Activated CD8-positive, alpha-beta T cell treated with anti-CD3 and anti-CD28 coated beads for 36 hours (primary cell): ENCODE results near the gene NKAIN2. TPM values are rescaled to one million over a fixed set of nuclear protein-coding genes. Genes with fewer than 3 reads are reported as not detected.

Source experiments
- ATAC-seq: fragments of 200-7000 bp; cut with Tn5 transposase; one replicate; pipeline ENCODE4 v1.10.0; 2021; ENCODE audit warnings: mild to moderate bottlenecking, moderate library complexity
- CTCF ChIA-PET: fragments of 350-600 bp; sonication (Branson Sonifier 250); formaldehyde crosslinking; loops from one replicate; lab custom pipeline; 2021; ENCODE audit warnings: antibody characterized with exemption; lab: Charles Lee
- POLR2A ChIA-PET: fragments of 350-600 bp; sonication (Branson Sonifier 250); formaldehyde crosslinking; loops from one replicate; lab custom pipeline; 2021; ENCODE audit warnings: antibody characterized with exemption; lab: Charles Lee
- DNase-seq: peaks from one replicate; pipeline ENCODE4 v3.0.0-alpha.2; 2020
- H3K27ac Mint-ChIP-seq: one replicate; pipeline ENCODE4 v1.8.0; 2021; ENCODE audit warnings: mild to moderate bottlenecking, mixed read lengths
- H3K27me3 Mint-ChIP-seq: one replicate; pipeline ENCODE4 v1.8.0; 2021; ENCODE audit warnings: mixed read lengths
- H3K36me3 Mint-ChIP-seq: one replicate; pipeline ENCODE4 v1.8.0; 2021; ENCODE audit warnings: low read depth, mixed read lengths
- H3K4me1 Mint-ChIP-seq: one replicate; pipeline ENCODE4 v1.8.0; 2021; ENCODE audit warnings: low read depth, mixed read lengths
- H3K4me3 Mint-ChIP-seq: one replicate; pipeline ENCODE4 v1.8.0; 2021; ENCODE audit warnings: mild to moderate bottlenecking, moderate library complexity, mixed read lengths
- H3K9me3 Mint-ChIP-seq: one replicate; pipeline ENCODE4 v1.8.0; 2021; ENCODE audit warnings: mixed read lengths
- intact Hi-C: fragments of 100-400 bp; cut with micrococcal nuclease; formaldehyde crosslinking; loops from one replicate; pipeline ENCODE4 v1.10.0; 2022
- total RNA-seq, 2 experiments: library from RNA; stranded (reverse); gene quantifications; one replicate each; pipeline ENCODE4 v1.2.3, GENCODE V29; 2021
- TF ChIP-seq, protein P1 (sequence below): fragments of 200-600 bp; IDR thresholded peaks from one replicate; pipeline ENCODE4 v1.8.0; 2022; ENCODE audit warnings: antibody characterized with exemption, mild to moderate bottlenecking

Gene NKAIN2
- total RNA-seq, 2 experiments from 2014 or later, result not detected

- H3K9me3 Mint-ChIP-seq, result no peaks in the 10 kb centered on the region
- H3K4me3 Mint-ChIP-seq, result no peak overlapping the region
- POLR2A ChIA-PET, result no interaction called here
- intact Hi-C loops, result no loop called here
- ATAC-seq (no peak), DNase-seq (no peak)
- CTCF ChIA-PET, result no interaction called here
- H3K27ac Mint-ChIP-seq, result no peak overlapping the region
- TF ChIP-seq, protein P1, sequence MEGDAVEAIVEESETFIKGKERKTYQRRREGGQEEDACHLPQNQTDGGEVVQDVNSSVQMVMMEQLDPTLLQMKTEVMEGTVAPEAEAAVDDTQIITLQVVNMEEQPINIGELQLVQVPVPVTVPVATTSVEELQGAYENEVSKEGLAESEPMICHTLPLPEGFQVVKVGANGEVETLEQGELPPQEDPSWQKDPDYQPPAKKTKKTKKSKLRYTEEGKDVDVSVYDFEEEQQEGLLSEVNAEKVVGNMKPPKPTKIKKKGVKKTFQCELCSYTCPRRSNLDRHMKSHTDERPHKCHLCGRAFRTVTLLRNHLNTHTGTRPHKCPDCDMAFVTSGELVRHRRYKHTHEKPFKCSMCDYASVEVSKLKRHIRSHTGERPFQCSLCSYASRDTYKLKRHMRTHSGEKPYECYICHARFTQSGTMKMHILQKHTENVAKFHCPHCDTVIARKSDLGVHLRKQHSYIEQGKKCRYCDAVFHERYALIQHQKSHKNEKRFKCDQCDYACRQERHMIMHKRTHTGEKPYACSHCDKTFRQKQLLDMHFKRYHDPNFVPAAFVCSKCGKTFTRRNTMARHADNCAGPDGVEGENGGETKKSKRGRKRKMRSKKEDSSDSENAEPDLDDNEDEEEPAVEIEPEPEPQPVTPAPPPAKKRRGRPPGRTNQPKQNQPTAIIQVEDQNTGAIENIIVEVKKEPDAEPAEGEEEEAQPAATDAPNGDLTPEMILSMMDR, result no peak
- H3K4me1 Mint-ChIP-seq, result no peaks in the 10 kb centered on the region
- no peaks in the 10 kb centered on the region for H3K36me3 Mint-ChIP-seq
- no peaks in the 10 kb centered on the region for H3K27me3 Mint-ChIP-seq
Measured at GRCh38 chr6:124090491-124090890, 286.8 kb downstream of the NKAIN2 start.

DNA sequence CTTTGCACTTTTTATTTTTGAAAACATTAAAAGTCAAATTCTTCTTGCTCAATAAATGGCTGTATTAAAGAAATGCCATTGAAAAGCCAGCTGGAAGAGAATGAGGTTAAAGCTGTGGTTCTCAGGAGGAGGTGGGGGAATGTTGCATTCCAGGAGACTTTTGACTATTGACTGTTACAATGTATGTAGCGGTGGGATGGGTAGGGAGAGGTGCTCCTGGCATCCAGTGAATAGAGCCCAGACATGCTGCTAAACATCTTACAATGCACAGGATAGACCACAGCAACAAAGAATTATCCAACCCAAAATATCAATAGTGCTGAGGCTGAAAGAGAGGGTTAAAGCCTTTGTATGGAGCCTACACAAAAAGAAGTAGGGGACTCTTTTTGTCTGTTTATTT, 295.9 kb downstream of the NKAIN2 start:
- TF ChIP-seq, protein P1, result no peak
- no peak for ATAC-seq
- intact Hi-C loops, result no loop called here
- no peaks in the 10 kb centered on the region for H3K27me3 Mint-ChIP-seq
- no peak overlapping the region for H3K4me3 Mint-ChIP-seq
- no peaks in the 10 kb centered on the region for H3K9me3 Mint-ChIP-seq
- CTCF ChIA-PET, result no interaction called here
- H3K27ac Mint-ChIP-seq, result no peak overlapping the region
- no peak for DNase-seq
- H3K4me1 Mint-ChIP-seq, result no peaks in the 10 kb centered on the region
- H3K36me3 Mint-ChIP-seq, result no peaks in the 10 kb centered on the region
- POLR2A ChIA-PET, result no interaction called here

DNA sequence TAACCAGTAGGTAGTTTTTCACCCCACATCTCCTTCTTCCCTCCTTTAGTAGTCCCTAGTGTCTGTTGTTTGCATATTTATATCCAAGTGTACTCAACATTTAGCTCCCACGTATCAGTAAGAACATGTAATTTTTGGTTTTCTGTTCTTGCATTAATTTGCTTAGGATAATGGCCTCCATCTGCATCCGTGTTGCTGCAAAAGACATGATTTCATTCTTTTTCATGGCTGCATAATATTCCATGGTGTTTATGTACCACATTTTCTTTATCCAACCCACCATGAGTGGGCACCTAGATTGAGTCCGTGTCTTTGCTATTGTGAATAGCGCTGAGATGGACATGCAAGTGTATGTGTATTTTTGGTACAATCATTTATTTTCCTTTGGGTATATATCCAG, 306.8 kb downstream of the NKAIN2 start:
- H3K36me3 Mint-ChIP-seq, result no peaks in the 10 kb centered on the region
- ATAC-seq (no peak), DNase-seq (no peak)
- no peaks in the 10 kb centered on the region for H3K4me1 Mint-ChIP-seq
- TF ChIP-seq, protein P1, result no peak
- ChIA-PET CTCF (no interaction called here), POLR2A (no interaction called here)
- H3K27me3 Mint-ChIP-seq, result no peaks in the 10 kb centered on the region
- H3K4me3 Mint-ChIP-seq, result no peak overlapping the region
- intact Hi-C loops, result no loop called here
- no peak overlapping the region for H3K27ac Mint-ChIP-seq
- peaks cover 5% of the 10 kb centered on the region for H3K9me3 Mint-ChIP-seq

GRCh38 chr6:124119596-124119995, 315.9 kb downstream of the NKAIN2 start:
- TF ChIP-seq, protein P1, result no peak
- Mint-ChIP-seq H3K9me3 (peaks cover 3% of the 10 kb centered on the region), H3K36me3 (no peaks in the 10 kb centered on the region), H3K4me3 (no peak overlapping the region), H3K27me3 (no peaks in the 10 kb centered on the region), H3K4me1 (no peaks in the 10 kb centered on the region), H3K27ac (no peak overlapping the region)
- DNase-seq (no peak), ATAC-seq (no peak)
- ChIA-PET CTCF (no interaction called here), POLR2A (no interaction called here)
- intact Hi-C loops, result no loop called here

DNA sequence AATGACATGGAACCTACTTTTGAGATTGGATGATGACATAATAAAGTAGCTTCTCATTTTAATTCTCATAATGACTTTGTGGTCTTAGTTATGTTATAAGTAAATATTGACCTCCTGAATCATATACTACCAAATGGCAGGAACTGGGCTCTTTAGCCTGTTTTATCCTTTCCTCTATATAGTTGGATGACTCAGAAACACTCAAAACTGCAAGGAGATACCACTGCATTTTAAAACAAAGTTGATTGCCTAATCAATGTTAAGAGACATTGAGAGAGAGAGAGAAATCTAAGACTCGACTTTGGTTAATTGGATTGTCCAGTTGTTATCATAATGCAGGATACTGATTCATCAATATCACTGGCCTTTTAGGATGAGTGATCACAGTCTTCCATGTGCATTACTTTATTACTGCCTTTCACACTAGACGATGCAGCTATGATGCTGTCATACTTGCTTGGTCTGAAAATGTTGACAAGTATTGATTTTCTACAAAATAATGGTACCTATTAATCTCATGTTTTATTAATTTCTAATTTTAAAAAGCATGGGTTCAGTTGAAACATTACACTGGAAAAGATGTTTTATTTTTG, 320.0 kb downstream of the NKAIN2 start:
- DNase-seq (no peak), ATAC-seq (no peak)
- H3K9me3 Mint-ChIP-seq, result peaks cover 4% of the 10 kb centered on the region
- CTCF ChIA-PET, result no interaction called here
- no peaks in the 10 kb centered on the region for H3K36me3 Mint-ChIP-seq
- POLR2A ChIA-PET, result no interaction called here
- no peak overlapping the region for H3K27ac Mint-ChIP-seq
- no peaks in the 10 kb centered on the region for H3K27me3 Mint-ChIP-seq
- intact Hi-C loops, result no loop called here
- H3K4me1 Mint-ChIP-seq, result no peaks in the 10 kb centered on the region
- no peak overlapping the region for H3K4me3 Mint-ChIP-seq
- TF ChIP-seq, protein P1, result no peak
